ENCODE results near the gene ETV3.

The ETV3 gene

DNA sequence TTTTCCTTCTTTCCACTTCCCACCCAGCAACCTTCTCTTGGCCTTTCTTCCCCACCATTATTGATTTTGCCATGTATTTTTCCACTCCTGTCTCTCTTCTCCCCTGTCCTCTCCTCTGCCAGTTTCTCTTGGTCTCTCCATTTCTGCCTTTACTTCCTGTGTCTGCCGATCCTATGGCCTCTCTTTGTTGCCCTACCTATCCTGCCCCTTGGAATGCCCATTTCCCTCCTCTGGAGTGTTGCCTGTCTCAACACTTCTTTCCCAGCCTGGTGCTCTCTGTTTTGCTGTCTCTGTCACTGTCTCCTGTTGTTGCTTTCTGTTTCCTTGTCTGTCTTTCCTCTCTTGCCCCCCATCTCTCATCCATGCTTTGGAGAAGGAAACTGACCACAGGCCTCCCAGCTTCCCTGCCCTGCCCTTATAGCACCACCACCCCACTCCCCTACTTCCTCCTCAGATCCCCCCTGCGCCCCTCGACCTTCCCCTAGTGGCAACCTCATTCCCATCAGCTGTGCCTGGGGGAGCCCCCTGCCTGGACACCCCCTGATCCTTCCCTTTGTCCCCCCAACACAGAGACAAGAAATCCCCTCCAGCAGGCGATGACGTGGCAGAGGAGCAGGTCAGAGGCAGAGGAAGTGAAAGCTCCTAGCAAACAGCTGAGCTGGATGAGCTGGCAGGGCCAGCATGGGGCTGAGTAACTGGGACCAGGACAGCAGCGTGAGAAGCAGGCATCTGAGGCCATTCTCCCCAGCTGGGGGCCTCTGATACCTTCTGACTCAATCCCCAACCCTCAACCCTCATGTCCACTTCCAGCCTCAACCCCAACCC is 32.0 kb downstream of the ETV3 start:
- Histone ChIP-seq H3K4me1 (ENCODE audit: control insufficient read depth in 1 of 2, insufficient read depth in 1 of 2, low read depth in 1 of 2, low read length in 1 of 2) (no peaks in the 10 kb centered on the region), H3K4me3 (ENCODE audit: low read depth in 1 of 2, low read length in 1 of 2) (no peak overlapping the region)

DNA sequence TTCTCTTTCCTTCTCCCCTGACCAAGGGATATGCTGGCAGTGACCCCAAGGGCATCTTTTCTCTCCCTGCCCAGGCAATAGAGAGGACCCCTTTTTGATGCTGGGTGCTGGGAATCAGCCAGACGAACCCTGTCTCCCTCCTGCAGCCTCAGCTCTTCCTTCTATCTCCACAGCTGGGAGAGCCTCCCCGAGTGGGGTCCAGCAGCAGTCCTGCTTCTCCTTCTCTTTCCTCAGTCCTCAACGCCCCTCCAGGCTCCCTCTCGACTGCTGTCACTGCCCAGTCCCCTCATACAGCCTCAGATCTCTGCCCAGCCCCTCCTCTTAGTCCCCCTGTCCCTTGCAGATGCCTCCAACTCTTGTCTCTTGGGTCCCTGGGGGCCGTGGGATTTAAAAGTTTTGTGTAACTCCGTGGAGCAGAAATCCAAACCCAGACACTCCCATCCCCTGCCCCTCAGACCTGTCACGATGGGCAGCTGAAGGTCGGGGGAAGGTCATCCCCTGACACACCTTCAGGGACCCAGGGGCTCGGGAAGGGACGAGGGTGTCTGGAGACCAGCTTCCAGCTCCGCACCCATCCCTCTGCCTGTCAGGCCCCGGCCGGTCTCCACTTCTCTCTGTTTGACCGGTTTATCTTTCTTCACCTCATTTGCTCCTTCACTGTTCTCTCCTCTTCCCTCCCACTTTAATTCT is 32.8 kb downstream of the ETV3 start:
- Histone ChIP-seq H3K4me1 (ENCODE audit: control insufficient read depth in 1 of 2, insufficient read depth in 1 of 2, low read depth in 1 of 2, low read length in 1 of 2) (no peaks in the 10 kb centered on the region), H3K4me3 (ENCODE audit: low read depth in 1 of 2, low read length in 1 of 2) (no peak overlapping the region), H3K9me3 (no peaks in the 10 kb centered on the region), H3K27ac (no peak overlapping the region), H3K36me3 (no peaks in the 10 kb centered on the region), H3K27me3 (peaks cover 35% of the 10 kb centered on the region)
- no peak for TF ChIP-seq CTCF (IDR thresholded peaks at IDR 0.05)

More for the DNA sequence above, 32.0 kb downstream of the ETV3 start:
- TF ChIP-seq CTCF (IDR thresholded peaks at IDR 0.05) = no peak
- Histone ChIP-seq H3K36me3 (no peaks in the 10 kb centered on the region), H3K9me3 (no peaks in the 10 kb centered on the region), H3K27ac (no peak overlapping the region), H3K27me3 (peaks cover 35% of the 10 kb centered on the region)

- Histone ChIP-seq H3K9me3 (no peaks in the 10 kb centered on the region), H3K36me3 (no peaks in the 10 kb centered on the region), H3K27ac (no peak overlapping the region), H3K27me3 (peaks cover 35% of the 10 kb centered on the region), H3K4me1 (ENCODE audit: control insufficient read depth in 1 of 2, insufficient read depth in 1 of 2, low read depth in 1 of 2, low read length in 1 of 2) (no peaks in the 10 kb centered on the region), H3K4me3 (ENCODE audit: low read depth in 1 of 2, low read length in 1 of 2) (no peak overlapping the region)
- TF ChIP-seq CTCF (IDR thresholded peaks at IDR 0.05) = no peak
Observed at GRCh38 chr1:157104598-157105293, 33.4 kb downstream of the ETV3 start.

- TF ChIP-seq CTCF (IDR thresholded peaks at IDR 0.05) = no peak
- no peaks in the 10 kb centered on the region for H3K9me3 ChIP-seq
- H3K27ac ChIP-seq = no peak overlapping the region
- H3K4me3 ChIP-seq (ENCODE audit: low read depth in 1 of 2, low read length in 1 of 2) = no peak overlapping the region
- H3K4me1 ChIP-seq (ENCODE audit: control insufficient read depth in 1 of 2, insufficient read depth in 1 of 2, low read depth in 1 of 2, low read length in 1 of 2) = no peaks in the 10 kb centered on the region
- no peaks in the 10 kb centered on the region for H3K36me3 ChIP-seq
- peaks cover 23% of the 10 kb centered on the region for H3K27me3 ChIP-seq
Observed at GRCh38 chr1:157103268-157103667, 34.9 kb downstream of the ETV3 start.

DNA sequence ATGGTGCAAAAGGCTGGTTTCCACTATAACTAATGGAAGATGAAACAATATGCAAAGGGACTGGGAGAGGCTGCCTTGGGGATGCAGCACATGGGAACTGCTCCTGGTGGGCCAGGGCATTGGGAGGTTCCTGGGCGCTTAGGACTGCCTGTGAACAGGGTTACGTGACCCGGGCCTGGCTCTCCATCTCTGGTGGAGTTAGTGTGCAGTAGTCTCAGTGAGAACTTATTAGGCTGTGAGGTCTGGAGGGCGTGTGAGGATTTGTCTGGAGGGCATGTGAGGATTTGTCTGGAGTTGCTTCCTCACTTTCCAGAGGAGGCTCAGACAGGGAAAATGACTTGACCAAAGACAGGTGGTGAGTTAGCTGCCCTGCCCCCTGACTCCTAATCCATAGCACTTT is 37.0 kb downstream of the ETV3 start:
- H3K4me3 ChIP-seq (ENCODE audit: low read depth in 1 of 2, low read length in 1 of 2) = no peak overlapping the region
- H3K27ac ChIP-seq = no peak overlapping the region
- H3K27me3 ChIP-seq = peaks cover 2% of the 10 kb centered on the region
- no peak for TF ChIP-seq CTCF (IDR thresholded peaks at IDR 0.05)
- H3K36me3 ChIP-seq = no peaks in the 10 kb centered on the region
- H3K9me3 ChIP-seq = no peaks in the 10 kb centered on the region
- H3K4me1 ChIP-seq (ENCODE audit: control insufficient read depth in 1 of 2, insufficient read depth in 1 of 2, low read depth in 1 of 2, low read length in 1 of 2) = no peaks in the 10 kb centered on the region

Data from neutrophil (primary cell).